Stimulated activated memory B cell treated with anti-CD40 and anti-IgM and Interleukin-4, amounts not matched to agents 10 μg/mL and 1 μg/mL and 100 μg/mL, for 72 hours (primary cell): Measurements from ENCODE around the gene TMEM63A.
"Not testable (repeated sequence)": the region's sequence is repeated elsewhere in the genome, so short reads cannot be mapped to it uniquely, and the experiment has no call there.

Experiments
- ATAC-seq: fragments of 150-1000 bp; cut with Tn5 transposase; 2 replicates; pipeline ENCODE4 v1.10.0; 2021
- H3K27ac Mint-ChIP-seq: one replicate; pipeline ENCODE4 v1.8.0; 2022; ENCODE audit warnings: mild to moderate bottlenecking, mixed read lengths
- H3K27me3 Mint-ChIP-seq: one replicate; pipeline ENCODE4 v1.8.0; 2022; ENCODE audit warnings: mixed read lengths
- H3K36me3 Mint-ChIP-seq: one replicate; pipeline ENCODE4 v1.8.0; 2022; ENCODE audit warnings: mixed read lengths
- H3K4me1 Mint-ChIP-seq: one replicate; pipeline ENCODE4 v1.8.0; 2022; ENCODE audit warnings: mixed read lengths
- H3K4me3 Mint-ChIP-seq: one replicate; pipeline ENCODE4 v1.8.0; 2022; ENCODE audit warnings: mild to moderate bottlenecking, moderate library complexity, mixed read lengths
- H3K9me3 Mint-ChIP-seq: one replicate; pipeline ENCODE4 v1.8.0; 2022; ENCODE audit warnings: mixed read lengths

The TMEM63A gene

DNA sequence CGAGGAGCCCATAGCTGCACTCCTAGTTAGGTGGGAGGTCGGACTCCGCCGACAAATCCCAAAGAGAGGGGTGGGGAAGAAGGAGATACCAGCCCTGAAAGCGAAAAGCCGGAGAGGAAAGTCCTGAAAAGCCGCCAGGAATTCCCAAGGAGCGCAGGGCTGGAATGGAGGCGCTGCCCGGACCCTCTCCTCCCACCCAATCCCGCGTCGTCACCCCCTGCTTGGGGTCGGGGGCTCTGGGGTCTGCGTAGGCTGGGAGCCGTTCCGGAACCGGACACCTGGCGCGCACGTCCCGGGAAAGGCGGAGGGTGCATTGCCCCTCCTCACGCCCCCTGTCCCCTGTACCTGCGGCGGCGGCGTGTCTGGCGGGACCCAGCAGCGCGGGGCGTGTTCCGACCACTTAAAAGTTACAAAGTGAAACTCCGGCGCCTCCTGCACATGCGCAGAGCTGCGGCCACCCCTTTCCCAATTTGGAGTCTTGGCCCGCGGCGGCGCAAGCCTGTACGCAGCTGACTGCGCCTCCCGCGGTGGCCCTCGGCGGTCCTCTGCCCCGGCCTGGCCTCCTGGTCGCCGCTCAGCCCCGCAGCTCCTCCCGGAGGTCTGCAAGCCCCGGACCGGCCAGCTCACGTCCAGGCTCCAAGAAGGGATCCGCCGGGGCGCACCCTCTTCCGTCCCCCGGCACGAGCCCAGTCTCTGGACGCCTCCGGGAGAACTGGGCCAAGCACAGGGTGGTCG lies at the start of gene TMEM63A:
TMEM63A (minus strand) TSS at position 422 of the 735 bp plus-strand sequence. CDS start 4,800 bp downstream, outside the sequence.
- Mint-ChIP-seq H3K9me3 (no peaks in the 10 kb centered on the region), H3K27ac (peak within 1 kb of the TSS; percentile 79), H3K27me3 (no peaks in the 10 kb centered on the region), H3K4me1 (peaks cover 59% of the 10 kb centered on the region), H3K4me3 (peak within 1 kb of the TSS; percentile 93), H3K36me3 (peaks cover 9% of the 10 kb centered on the region)
- ATAC-seq: peak; percentile 87

DNA sequence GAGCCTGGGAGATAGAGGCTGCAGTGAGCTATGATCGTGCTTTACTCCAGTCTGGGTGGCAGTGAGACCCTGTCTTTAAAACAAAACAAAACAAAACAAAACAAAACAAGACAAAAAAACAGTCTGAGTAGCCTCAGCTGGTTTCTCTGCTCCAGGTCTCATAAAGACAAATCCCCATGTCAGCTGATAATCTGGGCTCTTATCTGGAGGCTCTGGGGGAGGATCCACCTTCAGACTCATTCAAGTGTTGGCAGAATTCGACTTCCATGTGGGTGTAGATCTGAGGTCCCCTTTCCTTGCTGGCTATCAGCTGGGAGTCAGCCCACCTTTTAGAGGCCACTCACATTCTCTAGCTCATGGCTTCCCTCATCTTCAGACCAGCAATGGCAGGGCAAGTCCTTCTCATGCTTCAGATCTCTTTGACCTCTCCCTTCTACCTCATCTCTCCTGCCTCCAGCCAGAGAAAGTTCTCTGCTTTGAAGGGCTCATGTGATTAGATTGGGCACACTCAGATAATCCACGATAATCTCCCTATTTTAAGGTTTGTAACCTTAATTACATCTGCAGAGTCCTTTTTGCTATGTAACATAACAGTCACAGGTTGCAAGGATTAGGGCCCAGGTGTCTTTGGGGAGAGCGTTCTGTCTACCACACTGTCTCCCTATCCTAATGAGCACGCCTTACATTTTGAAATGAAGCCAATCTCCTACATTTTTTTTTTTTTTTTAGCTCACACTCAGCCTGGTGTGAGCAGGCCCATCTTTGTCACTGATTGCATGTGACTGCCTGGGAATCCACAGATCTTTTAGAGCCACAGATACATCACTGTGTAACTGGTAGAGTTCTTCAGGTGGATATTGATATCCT lies 49.3 kb upstream of the TMEM63A start:
- H3K4me3 Mint-ChIP-seq: no peak overlapping the region
- no peaks in the 10 kb centered on the region for H3K27me3 Mint-ChIP-seq
- no peak overlapping the region for H3K27ac Mint-ChIP-seq
- no peak for ATAC-seq
- H3K4me1 Mint-ChIP-seq: no peaks in the 10 kb centered on the region
- no peaks in the 10 kb centered on the region for H3K9me3 Mint-ChIP-seq
- no peaks in the 10 kb centered on the region for H3K36me3 Mint-ChIP-seq

DNA sequence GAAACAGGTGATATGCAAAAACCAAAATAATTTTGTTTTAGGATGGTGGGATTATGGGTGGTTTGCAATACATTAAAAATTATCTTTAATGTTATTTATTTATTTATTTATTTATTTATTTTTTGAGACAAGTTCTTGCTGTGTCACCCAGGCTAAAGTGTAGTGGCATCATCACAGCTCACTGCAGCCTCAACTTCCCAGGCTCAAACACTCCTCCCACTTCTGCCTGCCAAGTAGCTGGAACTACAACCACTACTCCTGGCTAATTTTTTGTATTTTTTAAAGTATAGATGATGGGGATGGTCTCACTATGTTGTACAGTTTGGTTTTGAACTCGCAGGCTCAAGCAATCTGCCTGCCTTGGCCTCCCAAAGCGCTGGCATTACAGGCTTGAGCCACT lies 48.4 kb upstream of the TMEM63A start:
- Mint-ChIP-seq H3K27ac (no peak overlapping the region), H3K9me3 (no peaks in the 10 kb centered on the region), H3K4me3 (no peak overlapping the region), H3K36me3 (no peaks in the 10 kb centered on the region), H3K27me3 (no peaks in the 10 kb centered on the region), H3K4me1 (no peaks in the 10 kb centered on the region)
- no peak for ATAC-seq

DNA sequence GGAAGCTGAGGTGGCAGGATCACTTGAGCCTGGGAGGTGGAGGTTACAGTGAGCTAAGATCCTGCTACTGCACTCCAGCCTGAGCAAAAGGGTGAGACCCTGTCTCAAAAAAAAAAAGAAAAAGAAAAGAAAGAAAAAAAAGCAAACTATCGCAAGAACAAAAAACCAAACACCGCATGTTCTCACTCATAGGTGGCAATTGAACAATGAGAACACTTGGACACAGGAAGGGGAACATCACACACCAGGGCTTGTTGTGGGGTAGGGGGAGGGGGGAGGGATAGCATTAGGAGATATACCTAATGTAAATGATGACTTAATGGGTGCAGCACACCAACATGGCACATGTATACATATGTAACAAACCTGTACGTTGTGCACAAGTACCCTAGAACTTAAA lies 47.3 kb upstream of the TMEM63A start:
- H3K4me1 Mint-ChIP-seq, H3K27me3 Mint-ChIP-seq, H3K4me3 Mint-ChIP-seq, H3K9me3 Mint-ChIP-seq, H3K27ac Mint-ChIP-seq, H3K36me3 Mint-ChIP-seq, ATAC-seq: not testable (repeated sequence)

DNA sequence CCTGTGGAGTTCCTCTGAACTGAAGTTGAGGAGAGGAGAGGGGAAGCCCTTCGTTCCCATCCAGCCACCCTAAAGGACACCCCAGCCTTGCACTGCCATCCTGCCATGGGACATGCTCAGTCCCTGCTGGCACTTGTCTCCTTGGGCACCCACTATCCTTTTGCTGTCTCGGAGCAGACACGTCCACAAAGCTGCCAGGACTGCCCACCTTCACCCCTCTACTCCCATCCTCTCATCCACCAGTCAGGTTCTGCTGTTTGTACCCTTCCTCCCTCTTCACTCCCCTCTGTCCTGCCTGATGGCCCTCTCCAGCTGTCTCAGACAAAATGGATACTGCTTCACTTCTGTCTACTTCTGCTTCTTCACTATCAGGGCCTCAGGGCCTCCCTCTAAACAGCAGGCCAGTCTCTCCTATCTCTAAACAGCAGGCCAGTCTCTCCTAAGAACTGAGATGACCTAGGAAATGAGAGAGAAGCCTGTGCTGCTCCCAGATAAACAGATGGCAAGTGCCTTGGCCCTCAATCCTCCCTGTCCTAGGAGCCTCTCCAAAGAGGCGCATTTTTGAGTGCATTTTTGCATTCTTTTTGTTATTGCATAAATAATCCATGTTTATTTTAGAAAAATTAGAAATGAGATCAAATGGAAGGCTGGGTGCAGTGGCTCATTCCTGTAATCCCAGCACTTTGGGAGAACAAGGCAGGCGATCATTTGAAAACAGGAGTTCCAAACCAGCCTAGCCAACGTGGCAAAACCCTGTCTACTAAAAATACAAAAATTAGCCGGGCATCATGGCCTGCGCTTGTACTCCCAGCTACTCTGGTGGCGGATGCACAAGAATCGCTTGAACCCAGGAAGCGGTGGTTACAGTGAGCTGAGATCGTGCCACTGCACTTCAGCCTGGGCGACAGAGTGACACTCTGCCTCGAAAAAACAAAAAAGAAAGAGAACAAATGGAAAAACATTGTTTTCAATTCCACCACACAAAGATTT lies 46.3 kb upstream of the TMEM63A start:
- Mint-ChIP-seq H3K4me3 (no peak overlapping the region), H3K4me1 (no peaks in the 10 kb centered on the region), H3K9me3 (no peaks in the 10 kb centered on the region), H3K36me3 (no peaks in the 10 kb centered on the region), H3K27ac (no peak overlapping the region), H3K27me3 (no peaks in the 10 kb centered on the region)
- ATAC-seq: no peak

DNA sequence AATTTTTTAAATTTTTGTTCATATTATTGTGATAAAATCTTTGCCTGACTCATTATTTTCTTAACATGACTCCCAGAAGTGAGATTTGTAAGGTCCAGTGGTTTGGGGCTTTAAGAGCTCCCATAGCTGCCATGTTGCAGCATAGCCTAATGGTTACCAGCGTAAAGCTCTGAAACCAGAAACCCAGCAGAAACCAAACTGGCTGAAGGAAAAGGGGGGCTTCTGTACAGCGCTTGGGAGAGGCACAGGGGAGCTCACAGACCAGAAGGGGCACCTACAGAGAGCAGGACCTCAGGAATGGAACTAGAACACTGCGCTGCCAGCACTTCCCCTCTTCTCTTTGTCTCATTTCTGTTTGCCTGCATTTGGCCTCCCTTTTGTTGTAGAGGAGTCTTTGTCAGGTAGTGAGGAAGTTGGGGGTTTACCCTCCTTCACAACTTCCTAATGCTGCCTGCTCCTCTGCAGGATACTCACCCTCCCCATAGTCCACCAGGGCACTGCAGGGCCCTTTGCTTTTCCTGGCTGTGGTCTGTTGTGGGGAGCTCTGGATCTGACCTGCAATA lies 44.5 kb upstream of the TMEM63A start:
- no peaks in the 10 kb centered on the region for H3K9me3 Mint-ChIP-seq
- peak overlapping the region; percentile 33 for H3K27ac Mint-ChIP-seq
- ATAC-seq: no peak
- H3K4me1 Mint-ChIP-seq: peaks cover 10% of the 10 kb centered on the region
- H3K4me3 Mint-ChIP-seq: no peak overlapping the region
- H3K27me3 Mint-ChIP-seq: no peaks in the 10 kb centered on the region
- H3K36me3 Mint-ChIP-seq: peaks cover 7% of the 10 kb centered on the region

DNA sequence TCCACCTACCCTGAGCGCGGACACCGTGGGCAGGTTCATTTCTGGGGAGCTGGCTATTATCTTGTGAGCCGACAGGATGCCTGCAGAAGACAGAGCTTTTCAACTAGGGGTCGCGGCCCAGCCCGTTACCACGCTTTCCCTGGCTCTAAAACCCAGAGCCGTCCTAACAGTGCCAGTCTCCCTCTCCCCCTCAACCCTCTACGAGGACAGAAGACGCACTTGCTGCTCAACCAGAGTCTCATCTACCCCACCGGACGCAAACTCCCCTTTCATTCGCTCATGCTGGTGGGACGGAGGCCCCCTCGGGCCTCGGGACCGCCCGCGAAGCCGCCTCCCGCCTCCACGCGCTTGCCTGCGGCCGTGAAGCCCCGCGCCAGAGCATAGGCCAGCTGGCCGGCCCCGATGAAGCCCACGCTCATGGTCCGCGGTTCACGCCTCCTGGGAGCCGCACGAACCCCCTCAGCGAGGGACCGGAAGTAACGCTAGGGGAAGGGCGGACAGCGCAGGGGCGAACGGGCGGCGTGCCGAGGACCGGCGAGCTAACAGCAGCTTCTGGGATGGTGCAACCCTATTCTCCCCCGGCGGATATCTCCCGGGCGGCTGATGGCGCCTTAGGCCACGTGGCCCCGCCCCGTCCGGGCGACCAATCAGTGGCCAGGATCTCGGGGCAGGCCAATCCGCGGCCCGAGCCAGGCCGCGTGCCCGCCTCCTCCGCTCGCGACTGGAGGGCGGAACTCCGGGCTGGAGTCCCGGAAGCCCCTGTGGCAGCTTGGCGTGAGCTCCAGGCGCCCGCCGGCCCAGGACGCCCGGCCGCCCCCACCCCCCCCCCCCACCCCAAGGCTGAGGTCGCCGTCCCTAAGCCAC lies 41.7 kb upstream of the TMEM63A start, which contains the start of gene PYCR2:
PYCR2 (minus strand) TSS at position 559 of the 864 bp plus-strand sequence; CDS start at position 419, 140 bp downstream.
- Mint-ChIP-seq H3K27me3 (no peaks in the 10 kb centered on the region), H3K4me3 (peak within 1 kb of the TSS; percentile 96), H3K27ac (peak within 1 kb of the TSS; percentile 94), H3K9me3 (no peaks in the 10 kb centered on the region), H3K4me1 (peaks cover 21% of the 10 kb centered on the region), H3K36me3 (peaks cover 19% of the 10 kb centered on the region)
- peak; percentile 99 for ATAC-seq

DNA sequence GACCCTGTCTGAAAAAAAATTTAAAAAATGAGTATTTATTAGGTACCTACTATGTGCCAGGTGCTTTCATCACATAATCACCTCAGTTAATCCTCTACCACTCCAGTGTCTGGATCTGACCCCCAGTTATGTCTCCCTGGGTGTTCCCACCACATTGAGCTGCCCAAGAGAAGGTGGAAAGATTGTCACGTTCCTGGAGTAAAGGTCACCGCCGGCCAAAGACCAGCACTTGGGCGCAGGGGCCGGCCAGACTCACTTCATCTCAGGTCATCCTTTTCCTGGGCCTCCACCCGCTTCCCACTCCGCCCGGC lies 41.2 kb upstream of the TMEM63A start:
- Mint-ChIP-seq H3K4me3 (peak overlapping the region; percentile 96), H3K36me3 (peaks cover 22% of the 10 kb centered on the region), H3K27ac (peak overlapping the region; percentile 94), H3K9me3 (no peaks in the 10 kb centered on the region), H3K4me1 (peaks cover 21% of the 10 kb centered on the region), H3K27me3 (no peaks in the 10 kb centered on the region)
- ATAC-seq: no peak

DNA sequence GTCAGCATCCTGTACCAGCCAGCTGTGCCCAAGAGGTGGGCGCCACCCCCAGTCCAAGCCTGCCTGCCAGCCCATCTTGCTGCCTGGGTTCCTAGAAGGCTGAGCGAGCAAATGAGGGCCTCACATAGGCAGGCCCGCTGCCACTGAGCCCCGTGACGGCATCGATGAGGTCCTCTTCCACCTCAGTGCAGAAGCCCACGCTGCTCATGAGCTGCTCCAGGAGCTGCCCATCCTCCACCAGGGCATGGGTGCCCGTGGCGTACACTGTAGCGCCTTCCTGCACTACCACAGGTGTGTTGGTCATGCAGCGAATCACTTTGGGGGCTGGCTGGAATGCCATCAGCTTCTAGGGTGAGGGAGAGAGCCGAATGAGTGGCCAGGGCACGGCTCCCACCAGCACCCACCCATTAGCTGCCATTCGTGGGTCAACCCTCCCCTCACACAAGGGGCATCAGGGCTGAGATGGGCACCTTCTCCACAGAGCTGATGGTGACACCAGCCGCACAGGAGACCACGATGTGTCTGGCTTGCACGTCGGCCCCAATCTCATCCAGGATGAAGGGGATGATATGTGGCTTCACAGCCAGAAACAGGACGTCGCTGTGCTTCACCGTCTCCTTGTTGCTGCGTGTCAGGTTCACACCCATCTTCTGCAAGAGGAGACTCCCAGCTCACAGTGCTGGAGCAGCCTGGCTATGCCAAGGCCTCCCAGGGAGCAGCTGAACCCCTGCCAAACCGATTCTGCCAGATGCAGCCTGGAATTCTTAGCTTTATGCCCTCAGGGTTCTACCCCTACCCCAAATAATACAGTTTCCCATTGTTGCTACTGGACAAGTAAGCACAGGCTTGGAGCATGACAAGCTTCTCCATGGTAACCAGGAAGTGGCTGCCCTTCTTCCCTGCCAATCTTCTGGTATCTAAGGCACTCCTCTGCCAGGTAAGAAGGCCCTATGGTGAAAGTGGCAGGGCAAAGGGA lies 39.8 kb upstream of the TMEM63A start:
- Mint-ChIP-seq H3K4me1 (peaks cover 21% of the 10 kb centered on the region), H3K36me3 (peaks cover 35% of the 10 kb centered on the region), H3K27ac (peak overlapping the region; percentile 94), H3K4me3 (no peak overlapping the region), H3K9me3 (no peaks in the 10 kb centered on the region), H3K27me3 (no peaks in the 10 kb centered on the region)
- ATAC-seq: no peak

DNA sequence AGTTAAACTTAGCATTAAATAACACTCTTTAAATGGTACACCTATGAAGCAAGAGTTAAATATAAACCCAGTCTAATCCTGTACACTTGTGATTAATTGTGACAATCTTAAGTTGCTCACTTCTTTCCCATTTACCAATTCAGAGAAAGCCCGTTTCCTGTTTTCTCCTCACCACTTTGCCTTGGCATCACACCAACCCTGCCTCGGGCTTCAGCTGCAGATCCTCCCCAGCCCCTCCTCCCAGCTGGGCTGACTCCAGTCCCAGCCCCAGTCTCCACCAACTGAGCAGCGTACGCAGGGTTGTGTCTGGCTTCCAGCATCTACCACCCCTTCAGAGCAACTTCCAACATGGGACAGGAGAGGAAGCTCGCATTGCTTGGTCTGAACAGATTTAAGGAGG lies 37.7 kb upstream of the TMEM63A start:
- Mint-ChIP-seq H3K36me3 (peaks cover 48% of the 10 kb centered on the region), H3K4me3 (no peak overlapping the region), H3K27me3 (no peaks in the 10 kb centered on the region), H3K27ac (no peak overlapping the region), H3K9me3 (no peaks in the 10 kb centered on the region), H3K4me1 (peaks cover 21% of the 10 kb centered on the region)
- ATAC-seq: no peak

DNA sequence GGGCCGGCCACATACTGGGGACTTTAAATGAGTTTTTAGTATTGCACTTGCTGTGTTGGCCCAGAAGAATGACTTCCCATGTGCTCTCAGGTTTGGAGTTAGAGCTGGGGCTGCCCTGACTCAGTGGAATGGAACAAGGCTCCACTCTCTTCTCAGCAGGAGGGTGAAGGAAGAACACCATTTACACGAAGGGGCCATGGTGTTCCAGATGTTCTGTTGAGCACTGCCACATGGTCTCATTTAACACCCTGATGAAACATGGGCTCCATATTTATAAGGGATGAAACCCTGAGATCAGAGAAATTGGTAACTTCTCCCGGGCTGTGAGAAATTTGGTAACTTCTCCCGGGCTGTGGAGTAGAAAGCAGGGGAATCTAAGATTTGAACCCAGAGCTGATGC lies 36.1 kb upstream of the TMEM63A start:
- H3K27ac Mint-ChIP-seq: no peak overlapping the region
- H3K36me3 Mint-ChIP-seq: peaks cover 50% of the 10 kb centered on the region
- H3K27me3 Mint-ChIP-seq: no peaks in the 10 kb centered on the region
- H3K4me3 Mint-ChIP-seq: no peak overlapping the region
- no peaks in the 10 kb centered on the region for H3K9me3 Mint-ChIP-seq
- H3K4me1 Mint-ChIP-seq: peaks cover 21% of the 10 kb centered on the region
- no peak for ATAC-seq

DNA sequence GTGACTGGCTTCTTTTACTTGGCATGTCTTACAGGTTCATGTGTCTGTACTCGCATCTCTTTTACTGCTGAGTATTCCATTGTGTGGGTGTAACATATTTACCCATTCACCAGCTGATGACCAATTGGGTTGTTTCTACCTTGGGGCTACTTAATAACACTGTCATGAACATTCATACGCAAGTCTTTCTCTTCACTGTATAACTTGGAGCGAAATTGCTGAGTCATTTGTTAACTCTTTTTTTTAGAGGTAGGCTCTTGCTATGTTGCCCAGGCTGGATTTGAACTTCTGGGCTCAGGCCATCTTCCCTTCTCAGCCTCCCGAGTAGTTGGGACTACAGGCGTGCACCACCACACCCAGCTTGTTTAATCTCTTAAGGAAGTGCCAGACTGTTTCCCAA lies 35.4 kb upstream of the TMEM63A start:
- H3K9me3 Mint-ChIP-seq: no peaks in the 10 kb centered on the region
- H3K27ac Mint-ChIP-seq: no peak overlapping the region
- no peak for ATAC-seq
- H3K27me3 Mint-ChIP-seq: no peaks in the 10 kb centered on the region
- H3K36me3 Mint-ChIP-seq: peaks cover 50% of the 10 kb centered on the region
- no peak overlapping the region for H3K4me3 Mint-ChIP-seq
- peaks cover 16% of the 10 kb centered on the region for H3K4me1 Mint-ChIP-seq

DNA sequence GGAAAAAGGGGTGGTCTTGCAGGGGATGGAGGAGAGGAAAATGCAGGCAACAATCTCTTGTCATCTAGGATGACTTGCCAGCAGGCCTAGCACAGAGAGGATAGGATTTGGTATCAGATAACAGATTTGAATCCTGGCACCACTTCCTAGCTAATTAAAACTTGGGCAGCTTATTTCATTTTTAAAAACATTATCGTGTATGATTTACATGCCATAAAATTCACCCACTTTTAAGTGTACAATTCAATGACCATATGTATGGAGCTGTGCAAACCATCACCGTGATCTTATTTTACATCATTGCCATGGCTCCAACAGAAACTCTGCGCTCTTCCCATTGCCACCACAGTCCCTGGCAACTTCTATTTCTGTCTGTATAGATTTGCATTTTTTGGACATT lies 34.9 kb upstream of the TMEM63A start:
- no peak overlapping the region for H3K4me3 Mint-ChIP-seq
- peaks cover 11% of the 10 kb centered on the region for H3K4me1 Mint-ChIP-seq
- H3K27ac Mint-ChIP-seq: no peak overlapping the region
- ATAC-seq: no peak
- no peaks in the 10 kb centered on the region for H3K27me3 Mint-ChIP-seq
- H3K36me3 Mint-ChIP-seq: peaks cover 48% of the 10 kb centered on the region
- no peaks in the 10 kb centered on the region for H3K9me3 Mint-ChIP-seq
